NB4 (cell line): Measurements from ENCODE around the gene NPTX2.

Source experiments
- DNase-seq: peaks from one replicate; pipeline ENCODE4 v3.0.0; 2010; ENCODE audit warnings: low read depth
- H3K4me3 ChIP-seq: one replicate; pipeline ENCODE4 v1.5.1; 2011; ENCODE audit warnings: mild to moderate bottlenecking, low read depth, low read length, moderate library complexity
- CTCF ChIP-seq: IDR thresholded peaks from one replicate; pipeline ENCODE4 v1.5.1; 2012; ENCODE audit warnings: low read depth, low read length
- MAX ChIP-seq: IDR thresholded peaks from 2 replicates; pipeline ENCODE4 v1.6.1; 2011; ENCODE audit warnings: low read depth, low read length
- MYC ChIP-seq: IDR thresholded peaks from 2 replicates; pipeline ENCODE4 v1.6.1; 2011; ENCODE audit warnings: low read depth, low read length
- POLR2A ChIP-seq: IDR thresholded peaks from 2 replicates; pipeline ENCODE4 v1.6.1; 2011; ENCODE audit warnings: mild to moderate bottlenecking; ENCODE audit not compliant: insufficient read length; ENCODE audit errors: extremely low read depth

Gene NPTX2

GRCh38 chr7:98617051-98617959 is at the start of gene NPTX2:
Gene NPTX2, plus strand, starts transcription at chr7:98617285. Its CDS starts 177 bp downstream, at chr7:98617462.
- TF ChIP-seq CTCF (no peak), POLR2A (no peak), MAX (no peak), MYC (no peak)
- H3K4me3 ChIP-seq: no peak within 1 kb of the TSS
- DNase-seq: no peak

GRCh38 chr7:98567991-98568390 is 49.1 kb upstream of the NPTX2 start:
- TF ChIP-seq MAX (no peak), POLR2A (no peak), MYC (no peak), CTCF (no peak)
- no peak for DNase-seq
- no peak overlapping the region for H3K4me3 ChIP-seq

- DNase-seq: no peak
- TF ChIP-seq MAX (no peak), MYC (no peak), POLR2A (no peak), CTCF (no peak)
- no peak overlapping the region for H3K4me3 ChIP-seq
Observed at GRCh38 chr7:98568891-98569290, 48.2 kb upstream of the NPTX2 start.

GRCh38 chr7:98569691-98570337 is 47.3 kb upstream of the NPTX2 start:
- H3K4me3 ChIP-seq: no peak overlapping the region
- no peak for DNase-seq
- TF ChIP-seq CTCF: no peak
- TF ChIP-seq MYC: no peak
- TF ChIP-seq POLR2A: no peak
- no peak for TF ChIP-seq MAX

- DNase-seq: no peak
- H3K4me3 ChIP-seq: no peak overlapping the region
- no peak for TF ChIP-seq CTCF
- no peak for TF ChIP-seq MAX
- no peak for TF ChIP-seq POLR2A
- no peak for TF ChIP-seq MYC
Observed at GRCh38 chr7:98571006-98571405, 46.1 kb upstream of the NPTX2 start.
